ENCODE measurements around the gene PATE4.

The PATE4 gene

DNA sequence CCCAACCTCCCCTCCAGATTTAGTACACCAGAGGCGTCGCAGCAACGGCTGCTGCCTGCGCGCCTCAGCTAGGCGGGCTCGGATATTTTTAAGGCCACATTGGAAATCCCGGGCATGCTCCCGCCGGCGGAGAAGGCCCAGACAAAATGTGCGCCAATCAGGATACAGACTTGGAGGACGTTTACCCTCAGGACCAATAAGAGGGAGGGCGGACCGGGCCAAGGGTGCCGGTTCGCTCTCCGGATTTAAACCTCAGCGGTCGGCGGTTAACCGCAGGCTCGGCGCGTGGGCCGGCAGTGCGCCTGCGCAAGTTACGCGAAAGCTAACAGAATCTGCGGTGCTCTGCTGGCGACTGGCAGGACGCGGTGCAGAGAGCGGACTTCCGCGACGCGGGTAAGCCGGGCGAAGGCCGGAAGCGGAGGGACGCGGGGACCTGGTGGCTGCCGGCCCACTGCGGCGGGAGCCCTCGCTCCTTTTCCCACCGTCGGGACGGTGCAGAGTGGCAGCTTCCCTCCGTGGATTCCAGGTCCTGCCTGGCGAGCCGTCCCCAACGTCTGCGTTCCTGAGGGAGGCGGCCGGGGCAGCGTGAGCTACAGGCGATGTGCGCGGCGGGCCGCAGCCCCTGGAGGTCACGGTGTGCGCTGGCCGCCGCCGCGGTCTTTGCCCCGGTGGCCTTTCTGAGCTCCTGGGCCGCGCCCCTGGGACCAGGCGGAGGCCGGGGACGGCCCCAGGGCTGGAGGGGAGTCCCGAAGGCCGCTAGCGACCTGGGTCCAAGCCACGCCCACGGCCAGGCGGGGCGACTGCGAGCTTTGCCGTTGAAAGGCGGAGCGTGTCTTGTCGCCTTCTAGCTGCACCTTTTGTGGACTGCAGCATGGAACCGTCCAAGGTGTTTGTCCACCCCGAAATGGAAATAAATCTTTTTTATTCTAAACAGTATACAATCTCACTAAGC lies 54.5 kb downstream of the PATE4 start, which contains the start of gene HYLS1:
Gene HYLS1, plus strand, starts transcription at position 296 of the 952 bp plus-strand sequence. CDS start 11,701 bp downstream, outside the sequence.
- peak; percentile 97 for DNase-seq

Data from NCI-H774 (cell line).